Hematopoietic multipotent progenitor cell treated with erythropoietin and hydrocortisone succinate and interleukin-3 and kit ligand, for 8 days (in vitro differentiated cells): ENCODE measurements around the gene MFAP3.
A peak's percentile ranks its signal among the peaks of the same experiment; 100 is the strongest.

Source experiments
- DNase-seq: peaks from one replicate; pipeline ENCODE4 v3.0.0-alpha.2; 2015

The MFAP3 gene

GRCh38 chr5:154095904-154096303 lies 57.1 kb downstream of the MFAP3 start:
- no peak for DNase-seq

GRCh38 chr5:154097031-154097430 lies 58.3 kb downstream of the MFAP3 start:
- no peak for DNase-seq

- DNase-seq: peak; percentile 34
Measured at GRCh38 chr5:154098465-154098864, 59.7 kb downstream of the MFAP3 start.

- DNase-seq: no peak
Measured at GRCh38 chr5:154101184-154101583, 62.4 kb downstream of the MFAP3 start.

- DNase-seq: no peak
Measured at GRCh38 chr5:154103233-154103632, 64.5 kb downstream of the MFAP3 start.
